Measurements from ENCODE around the gene CFAP45. TPM values are rescaled to one million over a fixed set of nuclear protein-coding genes. Genes with fewer than 3 reads are reported as not detected.

Gene CFAP45
- total RNA-seq, 1 donor from 2014 or later, result 0.49 TPM

GRCh38 chr1:159936273-159936904, 36.4 kb upstream of the CFAP45 start:
- H3K9me3 Mint-ChIP-seq (ENCODE audit: unreplicated experiment), result peaks cover 10% of the 10 kb centered on the region
- H3K4me1 Mint-ChIP-seq (ENCODE audit: low read depth, unreplicated experiment), result peaks cover 20% of the 10 kb centered on the region
- no peak overlapping the region for H3K4me3 Mint-ChIP-seq (ENCODE audit: unreplicated experiment)
- TF ChIP-seq CTCF (IDR thresholded peaks at IDR 0.05; ENCODE audit: partially characterized antibody, unreplicated experiment), result peak; percentile 99
- peak overlapping the region; percentile 18 for H3K27ac Mint-ChIP-seq (ENCODE audit: unreplicated experiment)
- peaks cover 5% of the 10 kb centered on the region for H3K36me3 Mint-ChIP-seq (ENCODE audit: unreplicated experiment)
- peaks cover 4% of the 10 kb centered on the region for H3K27me3 Mint-ChIP-seq (ENCODE audit: unreplicated experiment)
- peak; percentile 91 for DNase-seq

GRCh38 chr1:159935719-159936272, 35.8 kb upstream of the CFAP45 start:
- no peak for DNase-seq
- peaks cover 14% of the 10 kb centered on the region for H3K4me1 Mint-ChIP-seq (ENCODE audit: low read depth, unreplicated experiment)
- no peak overlapping the region for H3K27ac Mint-ChIP-seq (ENCODE audit: unreplicated experiment)
- TF ChIP-seq CTCF (IDR thresholded peaks at IDR 0.05; ENCODE audit: partially characterized antibody, unreplicated experiment), result no peak
- H3K27me3 Mint-ChIP-seq (ENCODE audit: unreplicated experiment), result peaks cover 4% of the 10 kb centered on the region
- peaks cover 5% of the 10 kb centered on the region for H3K36me3 Mint-ChIP-seq (ENCODE audit: unreplicated experiment)
- peaks cover 12% of the 10 kb centered on the region for H3K9me3 Mint-ChIP-seq (ENCODE audit: unreplicated experiment)
- H3K4me3 Mint-ChIP-seq (ENCODE audit: unreplicated experiment), result no peak overlapping the region

GRCh38 chr1:159935305-159935704, 35.3 kb upstream of the CFAP45 start:
- Mint-ChIP-seq H3K9me3 (ENCODE audit: unreplicated experiment) (peaks cover 12% of the 10 kb centered on the region), H3K27ac (ENCODE audit: unreplicated experiment) (no peak overlapping the region), H3K27me3 (ENCODE audit: unreplicated experiment) (peaks cover 4% of the 10 kb centered on the region), H3K4me1 (ENCODE audit: low read depth, unreplicated experiment) (peaks cover 12% of the 10 kb centered on the region), H3K36me3 (ENCODE audit: unreplicated experiment) (peaks cover 5% of the 10 kb centered on the region), H3K4me3 (ENCODE audit: unreplicated experiment) (no peak overlapping the region)
- no peak for DNase-seq
- no peak for TF ChIP-seq CTCF (IDR thresholded peaks at IDR 0.05; ENCODE audit: partially characterized antibody, unreplicated experiment)

- Mint-ChIP-seq H3K4me1 (ENCODE audit: low read depth, unreplicated experiment) (peaks cover 10% of the 10 kb centered on the region), H3K9me3 (ENCODE audit: unreplicated experiment) (peaks cover 12% of the 10 kb centered on the region), H3K27ac (ENCODE audit: unreplicated experiment) (no peak overlapping the region), H3K36me3 (ENCODE audit: unreplicated experiment) (peaks cover 5% of the 10 kb centered on the region), H3K27me3 (ENCODE audit: unreplicated experiment) (peaks cover 4% of the 10 kb centered on the region), H3K4me3 (ENCODE audit: unreplicated experiment) (no peak overlapping the region)
- DNase-seq, result no peak
- TF ChIP-seq CTCF (IDR thresholded peaks at IDR 0.05; ENCODE audit: partially characterized antibody, unreplicated experiment), result no peak
These were observed 34.4 kb upstream of the CFAP45 start for GRCh38 chr1:159934136-159935039.

Measured in glutamatergic neuron (in vitro differentiated cells).